ENCODE data around the gene MRPL50.

GRCh38 chr9:101352892-101353463, 45.4 kb downstream of the MRPL50 start:
- TF ChIP-seq YY1 (IDR thresholded peaks at IDR 0.05; ENCODE audit: insufficient read depth, insufficient read length) (no peak), ZNF274 (IDR thresholded peaks at IDR 0.05; ENCODE audit: low read depth, low read length) (no peak)
